ENCODE measurements around the gene KLHL28. TPM values are rescaled to one million over a fixed set of nuclear protein-coding genes. Genes with fewer than 3 reads are reported as not detected.

Gene KLHL28
- total RNA-seq, 1 donor from 2014 or later: 14.5 TPM

GRCh38 chr14:44880791-44881190 is 81.0 kb downstream of the KLHL28 start:
- Mint-ChIP-seq H3K4me1 (ENCODE audit: unreplicated experiment) (no peaks in the 10 kb centered on the region), H3K27ac (no peak overlapping the region), H3K9me3 (no peaks in the 10 kb centered on the region), H3K36me3 (no peaks in the 10 kb centered on the region), H3K4me3 (no peak overlapping the region), H3K27me3 (no peaks in the 10 kb centered on the region)
- DNase-seq (ENCODE audit: extremely low spot score, unreplicated experiment): no peak
- TF ChIP-seq CTCF (conservative IDR thresholded peaks at IDR 0.05): no peak

Other genes starting within 250 kb of the KLHL28 start
- gene TOGARAM1, start 243 bp upstream of the KLHL28 start, total RNA-seq (ENCODE audit: low replicate concordance): 20.2 and 21.2 TPM in 2 replicates
- gene PRPF39, start 122.2 kb upstream of the KLHL28 start, total RNA-seq (ENCODE audit: low replicate concordance): 50.6 and 51.7 TPM in 2 replicates
- gene FKBP3, start 172.5 kb upstream of the KLHL28 start, total RNA-seq (ENCODE audit: low replicate concordance): 66.1 and 96.9 TPM in 2 replicates
- 5.4 and 12.4 TPM in 2 replicates for gene FANCM, start 174.0 kb upstream of the KLHL28 start, total RNA-seq (ENCODE audit: low replicate concordance)